ENCODE measurements around the gene CHRNA5.

- no peak for TF ChIP-seq EP300 (IDR thresholded peaks at IDR 0.05)
- TF ChIP-seq POLR2A (IDR thresholded peaks at IDR 0.05): no peak
These were observed 55.5 kb downstream of the CHRNA5 start, which contains the start of gene CHRNA3 for GRCh38 chr15:78620527-78621421.
